Measurements from ENCODE around the gene HMG20A.

The HMG20A gene

DNA sequence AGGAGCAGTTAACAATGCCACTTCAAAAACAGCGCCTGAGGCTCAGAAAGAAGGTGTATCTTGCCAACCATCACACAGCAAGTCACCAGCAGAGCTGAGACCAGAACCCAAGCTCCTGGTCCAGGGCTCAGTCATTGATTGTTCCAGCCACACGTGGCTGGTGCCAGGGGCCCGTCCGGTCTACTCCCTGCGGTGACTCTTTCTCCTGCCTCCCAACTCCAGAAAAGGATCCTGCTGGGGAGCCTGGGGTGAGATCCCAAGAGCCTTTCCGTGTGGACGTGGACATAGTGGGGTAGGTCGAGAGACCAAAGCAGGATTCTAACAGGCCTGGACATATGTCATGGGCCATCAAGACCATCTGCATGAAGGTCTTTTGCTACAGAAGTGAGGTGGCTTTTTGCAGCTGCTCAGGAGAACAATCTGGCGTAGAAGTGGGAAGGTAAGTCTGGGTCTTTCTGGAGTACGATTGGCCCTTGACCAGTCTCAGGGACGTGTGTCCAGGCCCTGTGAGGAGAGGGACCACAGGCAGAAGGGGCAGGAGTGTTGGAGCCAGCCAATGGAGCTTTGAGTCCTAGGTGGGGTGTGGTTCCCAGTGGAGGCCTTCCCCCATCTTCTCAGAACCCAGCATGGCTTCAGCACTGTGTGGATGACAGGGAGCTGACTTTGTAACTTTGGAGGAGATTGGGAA is 105.4 kb downstream of the HMG20A start:
- Histone ChIP-seq H3K9ac (ENCODE audit: low read depth in 1 of 2, low read length in 2 of 2) (no peak overlapping the region), H3K9me3 (ENCODE audit: control insufficient read depth in 2 of 2, low read length in 2 of 2) (no peaks in the 10 kb centered on the region), H3K4me3 (ENCODE audit: low read length in 2 of 2) (no peak overlapping the region), H3K27ac (ENCODE audit: low read depth in 2 of 2, low read length in 2 of 2) (no peak overlapping the region), H3K4me1 (ENCODE audit: control insufficient read depth in 2 of 2, insufficient read depth in 2 of 2, low read length in 2 of 2) (no peaks in the 10 kb centered on the region), H3K27me3 (ENCODE audit: control insufficient read depth in 2 of 2, insufficient read depth in 2 of 2, low read length in 2 of 2) (no peaks in the 10 kb centered on the region), H3K36me3 (ENCODE audit: control insufficient read depth in 2 of 2, insufficient read depth in 2 of 2, low read length in 2 of 2) (no peaks in the 10 kb centered on the region)

DNA sequence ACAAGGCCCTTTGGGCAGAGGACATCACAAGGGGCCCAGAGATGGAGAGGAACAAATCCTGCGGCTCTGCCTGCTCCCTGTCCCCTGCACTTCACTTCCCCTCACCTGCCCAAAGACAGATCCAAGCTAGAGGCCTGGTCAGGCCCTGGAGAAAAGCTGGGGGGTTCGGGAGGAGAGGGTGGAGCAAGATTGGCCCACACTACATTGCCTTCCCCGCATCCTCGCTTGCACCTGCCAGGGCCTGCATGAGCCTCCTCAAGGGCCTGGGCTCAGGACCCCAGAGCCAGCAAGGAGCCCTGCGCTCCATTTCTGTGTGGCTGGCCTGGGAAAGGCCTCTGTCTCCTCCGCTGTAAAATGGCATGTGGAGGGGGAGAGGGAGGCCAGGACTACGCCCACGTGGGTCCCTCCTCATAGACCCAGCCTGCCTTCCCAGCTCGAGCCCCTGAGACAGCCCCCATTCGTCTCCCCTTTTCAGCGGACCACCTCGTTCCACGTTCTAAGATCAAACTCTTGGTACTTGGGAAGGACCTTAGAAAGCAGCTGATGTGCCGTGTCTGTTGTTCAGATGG is 106.0 kb downstream of the HMG20A start:
- H3K9me3 ChIP-seq (ENCODE audit: control insufficient read depth in 2 of 2, low read length in 2 of 2) = no peaks in the 10 kb centered on the region
- no peaks in the 10 kb centered on the region for H3K4me1 ChIP-seq (ENCODE audit: control insufficient read depth in 2 of 2, insufficient read depth in 2 of 2, low read length in 2 of 2)
- H3K4me3 ChIP-seq (ENCODE audit: low read length in 2 of 2) = no peak overlapping the region
- H3K9ac ChIP-seq (ENCODE audit: low read depth in 1 of 2, low read length in 2 of 2) = no peak overlapping the region
- no peaks in the 10 kb centered on the region for H3K27me3 ChIP-seq (ENCODE audit: control insufficient read depth in 2 of 2, insufficient read depth in 2 of 2, low read length in 2 of 2)
- H3K27ac ChIP-seq (ENCODE audit: low read depth in 2 of 2, low read length in 2 of 2) = peak overlapping the region in 1 of 2 donors; percentile 11
- no peaks in the 10 kb centered on the region for H3K36me3 ChIP-seq (ENCODE audit: control insufficient read depth in 2 of 2, insufficient read depth in 2 of 2, low read length in 2 of 2)

DNA sequence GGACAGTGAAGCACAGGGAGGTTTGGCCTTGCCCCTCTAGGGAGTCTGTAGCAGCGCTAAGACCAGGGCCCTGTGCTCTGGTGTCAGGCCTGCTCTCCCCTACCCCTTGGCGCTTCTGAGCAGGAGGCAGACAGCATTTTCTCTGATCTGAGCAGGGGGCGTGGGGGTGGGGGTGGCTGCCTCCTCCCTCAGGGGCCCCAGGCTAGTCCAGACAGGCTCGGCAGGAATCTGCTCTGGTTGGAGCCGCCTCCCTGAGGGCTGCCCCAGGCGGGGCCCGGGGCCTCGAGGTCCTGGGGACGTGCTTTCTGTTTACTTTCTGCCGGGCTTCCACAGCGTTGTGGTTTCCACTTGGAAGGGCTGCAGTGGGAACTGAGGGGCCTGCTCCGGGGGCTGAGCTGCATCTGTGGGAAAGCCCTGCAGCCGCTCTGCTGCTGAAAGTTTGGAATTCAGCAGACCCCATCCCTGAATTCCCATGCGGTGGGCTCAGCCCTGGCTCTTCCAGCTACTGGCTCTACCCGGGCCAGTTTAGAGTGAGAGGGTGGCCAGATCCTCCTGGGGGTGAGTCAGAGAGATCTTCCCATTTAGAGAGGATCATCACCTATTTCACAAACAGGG is 106.6 kb downstream of the HMG20A start:
- no peaks in the 10 kb centered on the region for H3K27me3 ChIP-seq (ENCODE audit: control insufficient read depth in 2 of 2, insufficient read depth in 2 of 2, low read length in 2 of 2)
- H3K27ac ChIP-seq (ENCODE audit: low read depth in 2 of 2, low read length in 2 of 2) = peak overlapping the region in 1 of 2 donors; percentile 11
- H3K36me3 ChIP-seq (ENCODE audit: control insufficient read depth in 2 of 2, insufficient read depth in 2 of 2, low read length in 2 of 2) = no peaks in the 10 kb centered on the region
- no peak overlapping the region for H3K9ac ChIP-seq (ENCODE audit: low read depth in 1 of 2, low read length in 2 of 2)
- H3K9me3 ChIP-seq (ENCODE audit: control insufficient read depth in 2 of 2, low read length in 2 of 2) = no peaks in the 10 kb centered on the region
- H3K4me1 ChIP-seq (ENCODE audit: control insufficient read depth in 2 of 2, insufficient read depth in 2 of 2, low read length in 2 of 2) = no peaks in the 10 kb centered on the region
- H3K4me3 ChIP-seq (ENCODE audit: low read length in 2 of 2) = no peak overlapping the region

DNA sequence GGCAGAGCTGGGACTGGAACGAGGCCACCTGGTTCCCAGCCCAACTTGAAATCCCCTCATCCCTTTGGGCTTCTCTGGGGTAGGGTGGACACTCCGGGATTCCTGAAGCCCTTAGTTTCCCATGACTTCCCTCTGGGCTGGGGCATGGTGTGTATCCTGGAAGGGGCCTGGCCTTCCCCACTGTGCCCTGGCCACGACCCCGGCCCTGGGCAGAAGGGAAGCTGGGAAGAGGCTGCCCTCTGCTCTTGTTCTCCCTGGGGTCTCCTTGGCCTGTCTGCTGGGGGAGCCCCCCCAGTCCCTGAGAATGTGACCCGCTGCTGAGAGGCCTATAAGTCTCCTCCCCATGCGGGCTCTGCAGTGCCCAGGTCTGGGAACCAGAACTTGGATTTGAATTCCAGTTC is 107.1 kb downstream of the HMG20A start:
- H3K36me3 ChIP-seq (ENCODE audit: control insufficient read depth in 2 of 2, insufficient read depth in 2 of 2, low read length in 2 of 2) = no peaks in the 10 kb centered on the region
- no peaks in the 10 kb centered on the region for H3K27me3 ChIP-seq (ENCODE audit: control insufficient read depth in 2 of 2, insufficient read depth in 2 of 2, low read length in 2 of 2)
- H3K9ac ChIP-seq (ENCODE audit: low read depth in 1 of 2, low read length in 2 of 2) = no peak overlapping the region
- H3K4me3 ChIP-seq (ENCODE audit: low read length in 2 of 2) = no peak overlapping the region
- no peaks in the 10 kb centered on the region for H3K9me3 ChIP-seq (ENCODE audit: control insufficient read depth in 2 of 2, low read length in 2 of 2)
- H3K27ac ChIP-seq (ENCODE audit: low read depth in 2 of 2, low read length in 2 of 2) = no peak overlapping the region
- no peaks in the 10 kb centered on the region for H3K4me1 ChIP-seq (ENCODE audit: control insufficient read depth in 2 of 2, insufficient read depth in 2 of 2, low read length in 2 of 2)

DNA sequence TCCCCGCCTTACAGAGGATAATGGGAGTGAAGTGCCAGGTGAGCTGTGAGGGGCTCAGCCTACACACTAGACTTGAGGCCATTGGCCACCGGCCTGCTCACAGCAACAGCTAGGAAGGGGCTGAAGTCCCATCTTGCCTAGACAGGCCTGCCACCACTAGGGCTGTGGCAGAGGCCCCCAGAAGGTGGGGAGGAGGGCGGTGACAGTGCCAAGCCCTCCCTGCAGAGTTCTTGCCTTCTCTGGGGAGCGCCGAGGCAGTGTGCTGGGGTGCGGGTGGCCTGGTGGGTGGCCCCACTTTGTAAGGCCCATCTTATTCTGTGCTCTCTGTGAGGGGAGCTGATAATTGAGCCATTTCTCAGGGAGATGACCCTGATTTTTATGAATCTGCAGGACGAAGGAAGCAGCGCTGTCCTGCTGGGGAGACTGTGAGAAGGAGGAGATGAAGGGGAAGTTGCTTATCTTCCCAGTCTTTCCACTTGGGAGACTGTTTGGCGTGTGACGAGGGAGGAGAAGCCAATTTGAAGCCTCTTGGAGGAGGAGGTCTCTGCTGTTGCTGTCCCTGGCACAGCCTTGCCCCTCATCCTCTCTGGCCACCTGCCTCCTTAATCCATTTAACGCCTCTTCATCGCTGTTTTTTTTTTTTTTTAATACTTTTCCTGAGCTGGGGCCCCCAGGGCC is 107.7 kb downstream of the HMG20A start:
- Histone ChIP-seq H3K36me3 (ENCODE audit: control insufficient read depth in 2 of 2, insufficient read depth in 2 of 2, low read length in 2 of 2) (no peaks in the 10 kb centered on the region), H3K9ac (ENCODE audit: low read depth in 1 of 2, low read length in 2 of 2) (no peak overlapping the region), H3K27me3 (ENCODE audit: control insufficient read depth in 2 of 2, insufficient read depth in 2 of 2, low read length in 2 of 2) (no peaks in the 10 kb centered on the region), H3K4me3 (ENCODE audit: low read length in 2 of 2) (no peak overlapping the region), H3K4me1 (ENCODE audit: control insufficient read depth in 2 of 2, insufficient read depth in 2 of 2, low read length in 2 of 2) (no peaks in the 10 kb centered on the region), H3K9me3 (ENCODE audit: control insufficient read depth in 2 of 2, low read length in 2 of 2) (no peaks in the 10 kb centered on the region), H3K27ac (ENCODE audit: low read depth in 2 of 2, low read length in 2 of 2) (no peak overlapping the region)

DNA sequence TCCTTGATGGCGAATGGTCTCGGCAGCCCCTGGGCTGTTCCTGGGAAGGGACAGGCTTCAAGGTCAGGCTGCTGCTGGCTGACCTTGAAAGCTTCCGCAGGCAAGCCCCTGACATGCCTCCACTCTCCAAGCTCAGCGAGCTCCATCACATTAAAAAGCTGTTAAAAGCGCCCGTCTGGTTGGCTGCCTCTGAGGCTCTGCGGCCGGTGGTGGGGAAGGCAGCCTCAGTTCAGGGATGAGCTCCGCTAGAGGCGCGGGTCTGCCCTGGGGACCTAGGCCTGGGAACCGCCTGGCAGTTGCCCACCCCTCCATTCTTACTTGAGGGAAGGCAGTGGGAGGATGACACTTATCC is 108.3 kb downstream of the HMG20A start:
- H3K9me3 ChIP-seq (ENCODE audit: control insufficient read depth in 2 of 2, low read length in 2 of 2) = no peaks in the 10 kb centered on the region
- no peak overlapping the region for H3K4me3 ChIP-seq (ENCODE audit: low read length in 2 of 2)
- H3K27ac ChIP-seq (ENCODE audit: low read depth in 2 of 2, low read length in 2 of 2) = no peak overlapping the region
- no peaks in the 10 kb centered on the region for H3K27me3 ChIP-seq (ENCODE audit: control insufficient read depth in 2 of 2, insufficient read depth in 2 of 2, low read length in 2 of 2)
- no peaks in the 10 kb centered on the region for H3K4me1 ChIP-seq (ENCODE audit: control insufficient read depth in 2 of 2, insufficient read depth in 2 of 2, low read length in 2 of 2)
- H3K9ac ChIP-seq (ENCODE audit: low read depth in 1 of 2, low read length in 2 of 2) = no peak overlapping the region
- H3K36me3 ChIP-seq (ENCODE audit: control insufficient read depth in 2 of 2, insufficient read depth in 2 of 2, low read length in 2 of 2) = no peaks in the 10 kb centered on the region

DNA sequence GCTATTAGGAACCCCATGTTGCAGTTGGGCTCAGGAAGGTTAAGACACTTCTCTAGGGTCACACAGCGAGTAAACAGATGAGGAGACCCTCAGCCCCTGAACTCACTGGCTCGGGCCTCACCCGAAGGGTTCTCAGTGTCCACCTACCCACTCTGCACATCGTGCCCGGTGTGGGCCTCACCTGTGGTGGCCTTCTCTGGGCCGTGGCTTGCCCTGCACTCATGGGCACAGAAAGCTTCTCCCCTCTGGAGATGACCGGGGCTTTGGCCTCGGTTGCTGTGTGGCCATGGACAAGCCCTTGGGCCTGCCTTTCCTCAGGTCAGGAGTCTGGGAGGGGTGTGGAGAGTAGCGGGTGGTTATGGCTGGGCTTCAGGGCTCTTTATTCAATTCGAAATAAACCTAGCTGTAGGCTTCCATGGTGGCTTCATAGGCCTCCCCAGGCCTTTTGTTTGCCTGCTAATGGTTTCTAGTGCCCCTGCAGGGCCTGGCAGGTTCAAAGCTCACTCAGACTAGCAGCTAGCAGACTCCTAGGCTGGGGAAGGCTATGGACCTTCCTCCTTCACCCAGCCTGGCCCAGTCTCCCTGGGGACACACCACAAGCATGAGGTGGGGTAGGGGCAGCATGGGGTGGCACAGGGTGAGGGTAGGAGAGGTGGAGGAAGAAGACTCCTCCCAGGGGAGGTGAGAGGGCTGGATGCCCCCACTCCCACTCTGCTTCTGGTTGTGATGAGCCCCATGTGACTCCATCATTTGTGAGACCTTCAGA is 108.9 kb downstream of the HMG20A start:
- Histone ChIP-seq H3K27me3 (ENCODE audit: control insufficient read depth in 2 of 2, insufficient read depth in 2 of 2, low read length in 2 of 2) (no peaks in the 10 kb centered on the region), H3K4me1 (ENCODE audit: control insufficient read depth in 2 of 2, insufficient read depth in 2 of 2, low read length in 2 of 2) (no peaks in the 10 kb centered on the region), H3K36me3 (ENCODE audit: control insufficient read depth in 2 of 2, insufficient read depth in 2 of 2, low read length in 2 of 2) (no peaks in the 10 kb centered on the region), H3K4me3 (ENCODE audit: low read length in 2 of 2) (no peak overlapping the region), H3K27ac (ENCODE audit: low read depth in 2 of 2, low read length in 2 of 2) (no peak overlapping the region), H3K9ac (ENCODE audit: low read depth in 1 of 2, low read length in 2 of 2) (no peak overlapping the region), H3K9me3 (ENCODE audit: control insufficient read depth in 2 of 2, low read length in 2 of 2) (no peaks in the 10 kb centered on the region)

DNA sequence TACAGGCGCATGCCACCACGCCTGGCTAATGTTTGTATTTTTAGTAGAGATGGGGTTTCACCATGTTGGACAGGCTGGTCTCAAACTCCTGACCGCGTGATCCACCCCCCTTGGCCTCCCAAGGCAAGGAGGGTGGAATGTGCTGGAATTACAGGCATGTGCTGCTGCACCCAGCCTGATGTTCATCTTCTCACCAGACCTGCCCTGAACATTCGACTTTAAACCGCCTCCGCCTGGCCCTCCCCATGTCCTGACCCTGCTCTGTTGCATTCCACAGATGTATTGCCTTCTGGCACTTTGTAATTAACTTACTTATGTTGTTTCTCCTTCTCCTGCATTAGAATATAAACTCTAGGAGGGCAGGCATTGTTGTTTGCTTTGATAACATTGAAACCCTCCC is 109.9 kb downstream of the HMG20A start:
- no peaks in the 10 kb centered on the region for H3K9me3 ChIP-seq (ENCODE audit: control insufficient read depth in 2 of 2, low read length in 2 of 2)
- H3K4me3 ChIP-seq (ENCODE audit: low read length in 2 of 2) = no peak overlapping the region
- H3K9ac ChIP-seq (ENCODE audit: low read depth in 1 of 2, low read length in 2 of 2) = no peak overlapping the region
- H3K36me3 ChIP-seq (ENCODE audit: control insufficient read depth in 2 of 2, insufficient read depth in 2 of 2, low read length in 2 of 2) = no peaks in the 10 kb centered on the region
- H3K4me1 ChIP-seq (ENCODE audit: control insufficient read depth in 2 of 2, insufficient read depth in 2 of 2, low read length in 2 of 2) = no peaks in the 10 kb centered on the region
- H3K27ac ChIP-seq (ENCODE audit: low read depth in 2 of 2, low read length in 2 of 2) = no peak overlapping the region
- no peaks in the 10 kb centered on the region for H3K27me3 ChIP-seq (ENCODE audit: control insufficient read depth in 2 of 2, insufficient read depth in 2 of 2, low read length in 2 of 2)

DNA sequence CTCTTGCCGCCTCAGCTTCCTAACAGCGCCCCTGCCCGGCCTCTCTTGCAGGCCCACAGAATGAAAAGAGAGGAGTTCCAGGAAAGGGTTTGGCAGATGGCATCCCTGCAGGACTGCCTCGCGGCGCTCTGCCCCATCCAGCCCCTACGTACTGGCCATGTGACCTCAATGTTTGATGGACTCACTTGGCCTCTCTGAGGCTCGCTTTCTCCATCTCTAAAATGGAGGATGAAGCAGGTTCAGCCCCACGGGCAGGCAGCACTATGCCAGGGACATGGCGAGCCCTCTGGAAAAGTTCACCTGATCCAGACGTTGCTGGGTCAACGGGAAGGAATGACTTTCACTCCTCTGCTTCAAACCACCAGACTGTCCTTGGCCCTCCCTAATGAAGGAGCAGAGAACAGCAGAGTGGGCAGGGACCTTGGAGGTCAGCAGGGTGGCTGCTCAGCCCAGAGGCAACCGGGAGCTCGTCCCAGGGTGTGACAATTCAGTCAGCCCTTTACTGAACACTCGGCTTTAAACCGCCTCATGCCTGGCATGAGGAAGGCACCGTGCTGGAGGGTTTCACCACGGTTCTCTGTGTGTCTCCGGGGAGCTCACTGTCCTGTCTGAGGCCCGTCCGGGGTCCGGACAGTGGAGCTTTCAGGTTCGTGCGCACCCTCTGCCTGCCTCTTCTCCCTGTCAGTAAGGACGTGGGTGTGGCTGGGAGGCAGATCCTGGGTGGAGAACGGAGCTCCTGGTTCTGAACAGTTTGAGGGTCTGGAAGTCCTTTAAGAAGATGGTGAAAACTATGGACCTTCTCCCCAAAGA is 110.7 kb downstream of the HMG20A start:
- H3K27ac ChIP-seq (ENCODE audit: low read depth in 2 of 2, low read length in 2 of 2) = no peak overlapping the region
- H3K9me3 ChIP-seq (ENCODE audit: control insufficient read depth in 2 of 2, low read length in 2 of 2) = no peaks in the 10 kb centered on the region
- H3K4me3 ChIP-seq (ENCODE audit: low read length in 2 of 2) = no peak overlapping the region
- no peaks in the 10 kb centered on the region for H3K27me3 ChIP-seq (ENCODE audit: control insufficient read depth in 2 of 2, insufficient read depth in 2 of 2, low read length in 2 of 2)
- no peak overlapping the region for H3K9ac ChIP-seq (ENCODE audit: low read depth in 1 of 2, low read length in 2 of 2)
- H3K4me1 ChIP-seq (ENCODE audit: control insufficient read depth in 2 of 2, insufficient read depth in 2 of 2, low read length in 2 of 2) = no peaks in the 10 kb centered on the region
- H3K36me3 ChIP-seq (ENCODE audit: control insufficient read depth in 2 of 2, insufficient read depth in 2 of 2, low read length in 2 of 2) = no peaks in the 10 kb centered on the region

All from mucosa of rectum (tissue), 2 donors.